ACC112 (cell line): ENCODE results near the gene RAB42.
"Not testable (repeated sequence)": the region's sequence is repeated elsewhere in the genome, so short reads cannot be mapped to it uniquely, and the experiment has no call there.

Source experiments
- H2AFZ ChIP-seq: fragments of 200-600 bp; sonication (generic); one replicate; pipeline ENCODE4 v1.6.0; 2017; ENCODE audit warnings: antibody characterized with exemption, low read length; ENCODE audit not compliant: unreplicated experiment
- H3K27ac ChIP-seq: fragments of 200-600 bp; sonication (generic); 2 replicates; pipeline ENCODE4 v1.5.1; 2014; ENCODE audit warnings: low read depth, mild to moderate bottlenecking, antibody characterized with exemption, low read length, moderate library complexity
- H3K27me3 ChIP-seq: fragments of 200-600 bp; sonication (generic); 2 replicates; pipeline ENCODE4 v1.6.1; 2014; ENCODE audit warnings: mild to moderate bottlenecking, antibody characterized with exemption, low read length, moderate library complexity, mixed read lengths; ENCODE audit not compliant: insufficient read depth
- H3K36me3 ChIP-seq: fragments of 200-600 bp; sonication (generic); 2 replicates; pipeline ENCODE4 v1.6.1; 2016; ENCODE audit warnings: mild to moderate bottlenecking, antibody characterized with exemption, low read length, moderate library complexity, mixed read lengths; ENCODE audit not compliant: insufficient read depth
- H3K4me1 ChIP-seq: fragments of 200-600 bp; sonication (generic); one replicate; pipeline ENCODE4 v1.6.1; 2016; ENCODE audit warnings: low read length, mixed read lengths; ENCODE audit not compliant: insufficient read depth, unreplicated experiment, control insufficient read depth
- H3K4me3 ChIP-seq: fragments of 200-600 bp; sonication (generic); 2 replicates; pipeline ENCODE4 v1.5.1; 2014; ENCODE audit warnings: mild to moderate bottlenecking, low read depth, low read length
- H3K79me2 ChIP-seq: fragments of 200-600 bp; sonication (generic); one replicate; pipeline ENCODE4 v1.6.0; 2016; ENCODE audit warnings: low read length; ENCODE audit not compliant: control insufficient read depth, unreplicated experiment, insufficient read depth

Gene RAB42

GRCh38 chr1:28571911-28572310 lies 20.2 kb upstream of the RAB42 start:
- no peaks in the 10 kb centered on the region for H3K27me3 ChIP-seq
- H3K27ac ChIP-seq, result no peak overlapping the region; the same call in 1 of the 2 replicates
- H3K4me1 ChIP-seq, result no peaks in the 10 kb centered on the region
- H3K79me2 ChIP-seq, result no peaks in the 10 kb centered on the region
- no peak overlapping the region for H3K4me3 ChIP-seq
- no peak overlapping the region for H2AFZ ChIP-seq
- peaks cover 29% of the 10 kb centered on the region for H3K36me3 ChIP-seq

- peak overlapping the region; percentile 65 for H3K27ac ChIP-seq
Measured at GRCh38 chr1:28572891-28573290, 19.2 kb upstream of the RAB42 start.

GRCh38 chr1:28573564-28573963 lies 18.5 kb upstream of the RAB42 start:
- Histone ChIP-seq H3K36me3 (peaks cover 34% of the 10 kb centered on the region), H3K4me1 (no peaks in the 10 kb centered on the region), H3K4me3 (no peak overlapping the region), H3K27me3 (no peaks in the 10 kb centered on the region), H3K27ac (0 out of 2 replicates have a peak overlapping the region, but pooled peaks have one; percentile 35), H3K79me2 (peaks cover 1% of the 10 kb centered on the region), H2AFZ (no peak overlapping the region)

More at GRCh38 chr1:28572891-28573290, 19.2 kb upstream of the RAB42 start:
- not testable (repeated sequence) for H2AFZ ChIP-seq, H3K27me3 ChIP-seq, H3K4me1 ChIP-seq, H3K4me3 ChIP-seq, H3K79me2 ChIP-seq
- peaks cover 30% of the 10 kb centered on the region for H3K36me3 ChIP-seq

DNA sequence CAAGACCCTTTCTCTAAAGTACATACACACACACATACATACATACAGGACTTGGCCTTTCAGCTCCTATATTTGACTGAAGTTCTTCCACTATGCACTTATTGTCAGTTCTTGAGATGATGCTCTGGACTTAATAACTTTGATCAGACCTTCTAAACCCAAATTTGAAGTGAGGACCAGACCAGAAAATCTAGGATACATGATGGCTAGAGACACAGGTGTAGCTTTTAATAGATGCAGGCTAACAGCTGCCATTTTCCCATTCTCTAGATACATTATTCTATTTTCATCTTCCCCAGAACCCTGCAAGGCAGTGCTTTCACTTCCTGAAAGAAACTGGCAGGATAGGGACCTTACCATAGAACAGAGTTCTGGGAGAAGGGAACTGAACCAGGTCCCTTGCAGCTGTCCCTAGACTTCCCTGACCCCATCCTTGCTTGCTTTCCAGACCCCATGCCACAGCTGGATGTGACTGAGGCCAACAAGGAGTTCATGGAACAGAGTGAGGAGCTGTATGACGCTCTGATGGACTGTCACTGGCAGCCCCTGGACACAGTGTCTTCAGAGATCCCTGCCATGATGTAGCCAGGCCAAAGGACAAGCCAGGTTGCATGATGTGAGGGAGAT lies 14.9 kb upstream of the RAB42 start:
- Histone ChIP-seq H3K79me2 (peaks cover 28% of the 10 kb centered on the region), H3K4me1 (peaks cover 6% of the 10 kb centered on the region), H3K27ac (peak overlapping the region; percentile 14; the same call in 1 of the 2 replicates), H3K36me3 (peaks cover 47% of the 10 kb centered on the region), H2AFZ (no peak overlapping the region), H3K27me3 (no peaks in the 10 kb centered on the region), H3K4me3 (no peak overlapping the region)

- H3K27me3 ChIP-seq, result no peaks in the 10 kb centered on the region
- H3K27ac ChIP-seq, result 0 out of 2 replicates have a peak overlapping the region, but pooled peaks have one; percentile 45
- H3K4me1 ChIP-seq, result peaks cover 6% of the 10 kb centered on the region
- no peak overlapping the region for H2AFZ ChIP-seq
- H3K36me3 ChIP-seq, result peaks cover 47% of the 10 kb centered on the region
- H3K4me3 ChIP-seq, result no peak overlapping the region
- peaks cover 28% of the 10 kb centered on the region for H3K79me2 ChIP-seq
Measured at GRCh38 chr1:28577738-28578536, 14.1 kb upstream of the RAB42 start.

GRCh38 chr1:28578696-28579218 lies 13.3 kb upstream of the RAB42 start:
- Histone ChIP-seq H3K27ac (0 out of 2 replicates have a peak overlapping the region, but pooled peaks have one; percentile 45), H3K4me3 (no peak overlapping the region)

GRCh38 chr1:28579401-28579800 lies 12.7 kb upstream of the RAB42 start:
- H3K27me3 ChIP-seq, result no peaks in the 10 kb centered on the region
- no peak overlapping the region for H2AFZ ChIP-seq
- H3K36me3 ChIP-seq, result peaks cover 38% of the 10 kb centered on the region
- peaks cover 6% of the 10 kb centered on the region for H3K4me1 ChIP-seq
- H3K79me2 ChIP-seq, result peaks cover 28% of the 10 kb centered on the region
- H3K27ac ChIP-seq, result peak overlapping the region; percentile 45
- peak overlapping the region; percentile 96 for H3K4me3 ChIP-seq

More at GRCh38 chr1:28578696-28579218, 13.3 kb upstream of the RAB42 start:
- Histone ChIP-seq H3K79me2 (peaks cover 28% of the 10 kb centered on the region), H3K4me1 (peaks cover 6% of the 10 kb centered on the region), H3K36me3 (peaks cover 42% of the 10 kb centered on the region), H2AFZ (no peak overlapping the region), H3K27me3 (no peaks in the 10 kb centered on the region)

GRCh38 chr1:28580722-28581530 lies 11.1 kb upstream of the RAB42 start:
- Histone ChIP-seq H3K79me2 (peaks cover 28% of the 10 kb centered on the region), H2AFZ (no peak overlapping the region), H3K27me3 (no peaks in the 10 kb centered on the region), H3K4me1 (peaks cover 6% of the 10 kb centered on the region), H3K27ac (peak overlapping the region; percentile 54), H3K36me3 (peaks cover 32% of the 10 kb centered on the region), H3K4me3 (peak overlapping the region; percentile 96)

DNA sequence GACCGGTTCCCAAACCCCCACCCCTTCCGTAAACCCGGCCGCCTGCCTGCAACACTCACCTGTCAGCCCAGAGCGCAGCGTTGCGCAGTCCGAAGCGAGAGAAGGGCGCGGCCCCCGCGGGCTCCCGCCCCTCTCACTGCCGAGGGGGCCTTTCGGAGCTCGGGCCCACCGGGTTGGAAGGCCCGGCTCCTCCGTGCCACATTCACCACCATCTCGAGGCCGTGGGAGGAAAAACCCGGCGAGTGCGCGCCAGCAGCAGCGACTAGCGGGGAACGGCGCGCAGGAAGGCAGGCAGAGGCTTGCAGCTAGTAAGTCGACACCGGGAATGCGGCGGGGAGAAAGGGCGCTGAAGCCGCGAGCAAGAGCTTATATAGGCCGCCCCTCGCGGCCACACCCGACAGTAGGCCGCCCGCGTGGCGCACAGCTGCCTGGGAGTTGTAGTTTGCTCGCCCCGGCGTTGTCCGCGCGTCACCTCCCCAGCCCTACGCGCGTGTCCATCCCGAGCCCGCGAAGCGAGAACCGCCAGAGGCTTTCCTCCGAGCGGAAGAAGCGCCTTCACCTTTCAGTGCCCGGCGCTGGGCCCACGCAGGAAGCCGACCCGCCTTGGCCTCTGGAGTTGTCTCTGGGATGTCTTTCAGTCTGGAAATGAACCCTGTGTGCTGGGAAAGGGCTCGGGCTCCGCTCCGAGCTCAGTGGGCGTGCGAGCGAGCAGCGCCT lies 10.4 kb upstream of the RAB42 start:
- Histone ChIP-seq H3K4me1 (peaks cover 6% of the 10 kb centered on the region), H2AFZ (peak overlapping the region; percentile 89), H3K79me2 (peaks cover 28% of the 10 kb centered on the region), H3K4me3 (peak overlapping the region; percentile 96), H3K36me3 (peaks cover 31% of the 10 kb centered on the region), H3K27me3 (no peaks in the 10 kb centered on the region), H3K27ac (peak overlapping the region; percentile 54)

DNA sequence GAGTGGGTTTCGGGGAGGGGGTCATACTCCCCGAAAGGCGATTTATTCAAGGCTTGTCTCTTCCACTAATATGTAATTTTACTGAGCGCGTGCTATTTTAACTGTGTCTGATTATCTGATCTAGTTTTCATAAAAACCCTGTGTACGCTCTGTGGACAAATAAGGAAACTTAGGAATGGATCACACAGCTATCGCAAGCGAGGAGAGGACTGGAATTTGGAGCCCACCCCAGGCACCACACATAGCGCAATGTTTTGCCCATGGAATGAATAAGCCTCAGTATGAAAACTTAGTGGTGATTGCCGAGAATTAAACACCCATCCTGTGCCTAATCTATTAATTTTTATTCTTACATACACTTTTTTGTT lies 9.8 kb upstream of the RAB42 start:
- no peaks in the 10 kb centered on the region for H3K27me3 ChIP-seq
- peak overlapping the region; percentile 89 for H2AFZ ChIP-seq
- H3K79me2 ChIP-seq, result peaks cover 28% of the 10 kb centered on the region
- H3K27ac ChIP-seq, result peak overlapping the region; percentile 53
- H3K4me3 ChIP-seq, result peak overlapping the region; percentile 96
- peaks cover 6% of the 10 kb centered on the region for H3K4me1 ChIP-seq
- peaks cover 28% of the 10 kb centered on the region for H3K36me3 ChIP-seq
